ENCODE measurements around the gene TASOR2. TPM values are rescaled to one million over a fixed set of nuclear protein-coding genes. Genes with fewer than 3 reads are reported as not detected.

Gene TASOR2
- total and polyA plus RNA-seq, 9 of the 15 experiments (the other 6 are each of a cell fraction or from before 2014, with no cell fraction given): 12.7 to 75.3 (median 52.3) TPM

DNA sequence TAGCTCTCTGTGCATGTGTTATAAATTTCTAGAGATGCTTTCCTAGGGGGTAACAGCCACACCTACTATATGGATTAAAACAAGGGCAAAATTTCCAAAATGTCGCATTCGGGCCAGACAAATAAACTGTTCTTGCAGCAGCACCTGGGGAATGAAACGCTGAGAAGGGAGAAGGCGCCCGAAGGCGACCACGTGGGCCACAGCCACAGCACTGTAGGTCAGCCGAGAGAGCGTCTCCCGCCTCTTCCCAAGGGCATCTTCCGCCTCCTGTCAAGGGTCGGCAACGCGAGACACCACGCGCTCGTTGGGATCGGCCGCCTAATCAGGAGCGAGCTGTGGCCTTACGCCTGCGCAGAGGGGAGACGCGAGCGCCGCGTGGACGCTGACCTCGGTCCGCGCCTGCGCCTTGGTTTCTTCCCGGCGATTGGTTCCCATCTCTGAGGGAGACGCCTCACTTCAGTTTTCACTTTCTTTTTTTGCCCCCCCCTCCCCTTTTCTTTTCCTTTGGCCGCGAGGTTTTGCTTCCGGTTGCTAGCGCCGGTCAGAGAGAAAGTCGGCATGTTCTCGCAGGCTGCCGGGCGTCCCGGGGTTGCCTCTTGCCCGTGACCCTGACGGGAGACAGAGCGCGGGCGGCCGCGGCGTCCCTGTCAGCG is at the start of gene TASOR2 (continued):
- TF ChIP-seq DNMT1 (IDR thresholded peaks at IDR 0.05): no peak
- no peak for TF ChIP-seq TAF9B (IDR thresholded peaks at IDR 0.05; ENCODE audit: partially characterized antibody)
- no peak for TF ChIP-seq BRCA1 (IDR thresholded peaks at IDR 0.05)
- no peak for TF ChIP-seq BRCA1 (CRISPR knock-in tag; IDR thresholded peaks at IDR 0.05)
- TF ChIP-seq TCFL5 (CRISPR knock-in tag; conservative IDR thresholded peaks at IDR 0.05): 0 out of 2 replicates have a peak, but pooled peaks have one; percentile 66
- no peak for TF ChIP-seq NCOR1 (IDR thresholded peaks at IDR 0.05)
- TF ChIP-seq RNF2 (IDR thresholded peaks at IDR 0.05): peak; percentile 91
- TF ChIP-seq, protein P1, sequence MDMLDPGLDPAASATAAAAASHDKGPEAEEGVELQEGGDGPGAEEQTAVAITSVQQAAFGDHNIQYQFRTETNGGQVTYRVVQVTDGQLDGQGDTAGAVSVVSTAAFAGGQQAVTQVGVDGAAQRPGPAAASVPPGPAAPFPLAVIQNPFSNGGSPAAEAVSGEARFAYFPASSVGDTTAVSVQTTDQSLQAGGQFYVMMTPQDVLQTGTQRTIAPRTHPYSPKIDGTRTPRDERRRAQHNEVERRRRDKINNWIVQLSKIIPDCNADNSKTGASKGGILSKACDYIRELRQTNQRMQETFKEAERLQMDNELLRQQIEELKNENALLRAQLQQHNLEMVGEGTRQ (CRISPR knock-in tag; IDR thresholded peaks at IDR 0.05): peak; percentile 78
- TF ChIP-seq NCOA4 (IDR thresholded peaks at IDR 0.05; ENCODE audit: partially characterized antibody): no peak
- TF ChIP-seq, protein P2, sequence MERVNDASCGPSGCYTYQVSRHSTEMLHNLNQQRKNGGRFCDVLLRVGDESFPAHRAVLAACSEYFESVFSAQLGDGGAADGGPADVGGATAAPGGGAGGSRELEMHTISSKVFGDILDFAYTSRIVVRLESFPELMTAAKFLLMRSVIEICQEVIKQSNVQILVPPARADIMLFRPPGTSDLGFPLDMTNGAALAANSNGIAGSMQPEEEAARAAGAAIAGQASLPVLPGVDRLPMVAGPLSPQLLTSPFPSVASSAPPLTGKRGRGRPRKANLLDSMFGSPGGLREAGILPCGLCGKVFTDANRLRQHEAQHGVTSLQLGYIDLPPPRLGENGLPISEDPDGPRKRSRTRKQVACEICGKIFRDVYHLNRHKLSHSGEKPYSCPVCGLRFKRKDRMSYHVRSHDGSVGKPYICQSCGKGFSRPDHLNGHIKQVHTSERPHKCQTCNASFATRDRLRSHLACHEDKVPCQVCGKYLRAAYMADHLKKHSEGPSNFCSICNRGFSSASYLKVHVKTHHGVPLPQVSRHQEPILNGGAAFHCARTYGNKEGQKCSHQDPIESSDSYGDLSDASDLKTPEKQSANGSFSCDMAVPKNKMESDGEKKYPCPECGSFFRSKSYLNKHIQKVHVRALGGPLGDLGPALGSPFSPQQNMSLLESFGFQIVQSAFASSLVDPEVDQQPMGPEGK (CRISPR knock-in tag; IDR thresholded peaks at IDR 0.05; ENCODE audit: borderline replicate concordance): no peak
- no peak for TF ChIP-seq SP2 (IDR thresholded peaks at IDR 0.05; ENCODE audit: extremely low read depth, low read depth, low read length, poor library complexity, severe bottlenecking)
- TF ChIP-seq ZNF696 (CRISPR knock-in tag; conservative IDR thresholded peaks at IDR 0.05): no peak
- TF ChIP-seq, protein P3, sequence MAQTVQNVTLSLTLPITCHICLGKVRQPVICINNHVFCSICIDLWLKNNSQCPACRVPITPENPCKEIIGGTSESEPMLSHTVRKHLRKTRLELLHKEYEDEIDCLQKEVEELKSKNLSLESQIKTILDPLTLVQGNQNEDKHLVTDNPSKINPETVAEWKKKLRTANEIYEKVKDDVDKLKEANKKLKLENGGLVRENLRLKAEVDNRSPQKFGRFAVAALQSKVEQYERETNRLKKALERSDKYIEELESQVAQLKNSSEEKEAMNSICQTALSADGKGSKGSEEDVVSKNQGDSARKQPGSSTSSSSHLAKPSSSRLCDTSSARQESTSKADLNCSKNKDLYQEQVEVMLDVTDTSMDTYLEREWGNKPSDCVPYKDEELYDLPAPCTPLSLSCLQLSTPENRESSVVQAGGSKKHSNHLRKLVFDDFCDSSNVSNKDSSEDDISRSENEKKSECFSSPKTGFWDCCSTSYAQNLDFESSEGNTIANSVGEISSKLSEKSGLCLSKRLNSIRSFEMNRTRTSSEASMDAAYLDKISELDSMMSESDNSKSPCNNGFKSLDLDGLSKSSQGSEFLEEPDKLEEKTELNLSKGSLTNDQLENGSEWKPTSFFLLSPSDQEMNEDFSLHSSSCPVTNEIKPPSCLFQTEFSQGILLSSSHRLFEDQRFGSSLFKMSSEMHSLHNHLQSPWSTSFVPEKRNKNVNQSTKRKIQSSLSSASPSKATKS (CRISPR knock-in tag; IDR thresholded peaks at IDR 0.05): no peak
- TF ChIP-seq COPS2 (conservative IDR thresholded peaks at IDR 0.05): no peak
- TF ChIP-seq MED1 (CRISPR knock-in tag; IDR thresholded peaks at IDR 0.05; ENCODE audit: borderline replicate concordance): no peak
- no peak for TF ChIP-seq MCM7 (IDR thresholded peaks at IDR 0.05)
- TF ChIP-seq ZNF707 (CRISPR knock-in tag; conservative IDR thresholded peaks at IDR 0.05): peak; percentile 61; the same call in 1 of the 2 replicates
- TF ChIP-seq, protein P4, sequence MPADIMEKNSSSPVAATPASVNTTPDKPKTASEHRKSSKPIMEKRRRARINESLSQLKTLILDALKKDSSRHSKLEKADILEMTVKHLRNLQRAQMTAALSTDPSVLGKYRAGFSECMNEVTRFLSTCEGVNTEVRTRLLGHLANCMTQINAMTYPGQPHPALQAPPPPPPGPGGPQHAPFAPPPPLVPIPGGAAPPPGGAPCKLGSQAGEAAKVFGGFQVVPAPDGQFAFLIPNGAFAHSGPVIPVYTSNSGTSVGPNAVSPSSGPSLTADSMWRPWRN (IDR thresholded peaks at IDR 0.05; ENCODE audit: low read depth): no peak
- TF ChIP-seq, protein P5, sequence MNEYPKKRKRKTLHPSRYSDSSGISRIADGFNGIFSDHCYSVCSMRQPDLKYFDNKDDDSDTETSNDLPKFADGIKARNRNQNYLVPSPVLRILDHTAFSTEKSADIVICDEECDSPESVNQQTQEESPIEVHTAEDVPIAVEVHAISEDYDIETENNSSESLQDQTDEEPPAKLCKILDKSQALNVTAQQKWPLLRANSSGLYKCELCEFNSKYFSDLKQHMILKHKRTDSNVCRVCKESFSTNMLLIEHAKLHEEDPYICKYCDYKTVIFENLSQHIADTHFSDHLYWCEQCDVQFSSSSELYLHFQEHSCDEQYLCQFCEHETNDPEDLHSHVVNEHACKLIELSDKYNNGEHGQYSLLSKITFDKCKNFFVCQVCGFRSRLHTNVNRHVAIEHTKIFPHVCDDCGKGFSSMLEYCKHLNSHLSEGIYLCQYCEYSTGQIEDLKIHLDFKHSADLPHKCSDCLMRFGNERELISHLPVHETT (CRISPR knock-in tag; conservative IDR thresholded peaks at IDR 0.05 in 1 of 2, IDR thresholded peaks at IDR 0.05 in 1 of 2): peak in 1 of 2 experiments; percentile 87; a peak in 2 of 4 replicates
- no peak for TF ChIP-seq HEY1 (CRISPR knock-in tag; IDR thresholded peaks at IDR 0.05; ENCODE audit: borderline replicate concordance)
- TF ChIP-seq SIX5 (IDR thresholded peaks at IDR 0.05; ENCODE audit: borderline replicate concordance in 1 of 2, insufficient read depth in 1 of 2, low read depth in 1 of 2, low read length in 2 of 2): no peak

Measured in K562 (cell line).